Activated effector memory CD4-positive, alpha-beta T cell treated with Interleukin-2 at 50 U/mL for 16 hours (primary cell): Measurements from ENCODE around the gene UQCR11.

Experiments
- DNase-seq: peaks from one replicate; pipeline ENCODE4 v3.0.0-alpha.2; 2020

Gene UQCR11

DNA sequence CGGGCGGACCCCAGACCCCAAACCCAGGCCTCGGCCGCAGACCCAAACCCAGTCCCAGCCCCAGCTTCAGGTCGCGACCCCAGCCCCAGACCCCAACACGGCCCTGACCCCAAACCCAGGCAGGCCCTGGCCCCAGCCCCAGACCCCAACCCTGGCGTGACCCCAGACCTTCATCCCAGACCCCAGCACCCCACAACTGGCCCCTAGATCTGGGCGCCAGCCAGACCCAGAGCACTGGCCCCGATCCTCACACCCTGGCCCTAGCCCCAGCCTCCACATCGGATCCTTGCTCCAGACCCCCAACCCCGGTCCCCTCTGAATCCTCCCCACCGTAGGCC, 20.1 kb downstream of the UQCR11 start:
- DNase-seq, result no peak

DNA sequence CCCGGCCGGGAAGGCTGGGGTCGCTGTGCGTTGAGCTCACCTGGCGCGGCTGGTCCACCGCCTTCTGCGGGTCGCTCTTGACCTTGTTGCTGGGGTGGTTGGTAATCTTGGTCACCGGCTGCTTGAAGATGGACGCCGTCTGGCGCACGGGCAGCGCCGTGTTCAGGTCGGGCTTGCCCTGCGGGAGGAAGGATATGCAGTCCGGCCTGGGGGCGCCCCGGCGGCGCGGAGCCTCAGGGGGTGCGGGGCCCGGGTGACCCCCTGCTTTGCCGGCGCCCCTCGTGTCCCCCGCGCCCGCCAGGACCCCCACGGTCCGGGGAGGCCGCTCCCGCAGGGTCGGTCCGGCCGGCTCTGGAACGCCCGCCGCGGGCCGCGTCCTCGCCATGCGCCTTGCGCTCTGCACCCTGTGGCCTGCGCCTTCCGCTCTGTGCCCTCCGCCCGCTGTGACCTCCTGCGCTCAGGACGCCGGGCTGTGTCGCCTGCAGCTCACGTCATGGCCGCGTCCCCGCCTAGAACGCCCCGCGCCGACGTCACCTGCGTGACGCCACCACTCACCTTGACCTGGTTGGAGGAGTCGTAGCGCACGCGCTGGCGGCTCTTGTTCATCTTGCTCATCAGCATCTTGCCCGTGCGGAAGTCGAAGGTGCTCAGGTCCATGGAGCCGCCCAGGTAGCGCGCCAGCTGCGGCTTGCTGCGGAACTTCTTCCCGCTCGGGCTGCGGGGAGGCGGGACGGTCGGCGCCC, 20.6 kb downstream of the UQCR11 start:
- no peak for DNase-seq

DNA sequence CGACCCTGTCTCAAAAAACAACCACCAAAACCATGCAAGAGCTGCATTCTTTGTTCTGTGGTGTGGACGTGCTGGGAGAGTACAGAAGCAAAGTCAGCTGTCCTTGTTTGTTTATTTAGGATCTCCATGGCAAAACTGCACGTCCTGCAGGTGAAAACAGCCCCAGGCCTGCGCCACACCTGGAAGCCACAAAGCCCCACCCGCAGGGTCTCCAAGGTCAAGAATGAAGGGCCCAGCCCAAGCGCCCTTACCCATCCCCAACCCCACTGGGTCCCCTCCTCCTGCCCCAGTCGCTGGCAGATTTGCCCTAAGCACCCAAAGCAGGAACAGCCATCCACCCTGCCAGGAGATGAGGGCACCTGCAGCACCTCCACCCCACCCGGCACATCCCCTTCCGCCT, 23.1 kb downstream of the UQCR11 start:
- DNase-seq, result no peak

DNA sequence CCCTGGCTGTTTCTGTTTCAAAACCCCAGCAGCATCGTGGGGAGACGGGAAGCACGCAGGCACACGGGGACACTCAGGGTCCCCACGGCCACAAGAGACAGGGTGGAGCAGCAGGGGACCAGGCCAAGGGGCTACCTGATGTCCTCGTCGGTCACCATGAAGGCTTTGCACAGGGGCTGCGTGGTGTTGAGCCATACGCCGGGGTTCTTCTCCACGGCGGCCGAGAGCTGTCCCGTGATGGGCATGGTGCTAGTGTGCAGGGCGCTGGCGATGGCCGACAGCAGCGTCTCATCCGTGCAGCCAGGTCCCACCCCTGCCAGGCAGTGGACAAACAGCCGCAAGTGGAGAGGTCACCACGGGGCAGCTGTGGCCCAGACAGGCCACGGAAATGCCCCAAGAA, 24.3 kb downstream of the UQCR11 start:
- DNase-seq, result no peak

DNA sequence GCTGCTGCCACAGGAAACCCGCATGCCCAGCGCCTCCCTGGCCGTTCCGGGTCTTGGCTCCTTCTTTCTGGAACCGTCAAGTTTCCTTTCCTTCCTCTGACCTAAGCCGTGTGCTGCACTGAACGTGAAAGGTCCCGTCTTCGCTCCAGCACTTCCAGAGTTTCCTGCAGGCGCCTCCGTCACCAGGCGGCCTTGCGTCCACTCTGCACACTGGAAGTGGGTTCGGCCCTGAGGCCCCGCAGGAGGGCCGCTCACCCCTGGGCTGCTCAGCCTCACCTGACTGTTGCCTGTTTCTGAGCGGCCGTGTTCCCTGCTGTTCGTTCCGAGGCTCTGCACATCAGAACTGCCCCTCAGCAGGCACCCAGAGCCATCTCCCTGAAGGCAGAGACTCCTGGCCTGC, 24.9 kb downstream of the UQCR11 start:
- no peak for DNase-seq

DNA sequence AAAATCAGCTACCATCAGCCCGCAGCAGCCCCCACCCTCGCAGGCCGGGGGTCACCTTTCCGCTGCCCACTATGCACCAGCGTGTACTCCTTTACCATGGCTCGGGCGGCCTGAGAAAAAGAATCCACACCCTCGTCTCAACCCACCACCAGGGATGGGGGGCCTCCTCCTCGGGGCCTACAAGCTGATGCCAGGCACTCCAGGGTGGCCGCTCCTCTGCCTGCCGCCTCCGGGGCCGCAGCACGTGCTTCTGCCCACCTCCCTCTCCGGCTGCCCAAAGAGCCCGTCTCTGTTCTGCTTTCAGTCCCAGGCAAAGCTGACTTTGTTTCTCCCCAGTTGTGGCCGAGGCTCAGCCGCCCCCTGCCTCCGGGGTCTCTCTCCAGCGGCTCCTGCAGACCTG, 26.0 kb downstream of the UQCR11 start:
- no peak for DNase-seq

DNA sequence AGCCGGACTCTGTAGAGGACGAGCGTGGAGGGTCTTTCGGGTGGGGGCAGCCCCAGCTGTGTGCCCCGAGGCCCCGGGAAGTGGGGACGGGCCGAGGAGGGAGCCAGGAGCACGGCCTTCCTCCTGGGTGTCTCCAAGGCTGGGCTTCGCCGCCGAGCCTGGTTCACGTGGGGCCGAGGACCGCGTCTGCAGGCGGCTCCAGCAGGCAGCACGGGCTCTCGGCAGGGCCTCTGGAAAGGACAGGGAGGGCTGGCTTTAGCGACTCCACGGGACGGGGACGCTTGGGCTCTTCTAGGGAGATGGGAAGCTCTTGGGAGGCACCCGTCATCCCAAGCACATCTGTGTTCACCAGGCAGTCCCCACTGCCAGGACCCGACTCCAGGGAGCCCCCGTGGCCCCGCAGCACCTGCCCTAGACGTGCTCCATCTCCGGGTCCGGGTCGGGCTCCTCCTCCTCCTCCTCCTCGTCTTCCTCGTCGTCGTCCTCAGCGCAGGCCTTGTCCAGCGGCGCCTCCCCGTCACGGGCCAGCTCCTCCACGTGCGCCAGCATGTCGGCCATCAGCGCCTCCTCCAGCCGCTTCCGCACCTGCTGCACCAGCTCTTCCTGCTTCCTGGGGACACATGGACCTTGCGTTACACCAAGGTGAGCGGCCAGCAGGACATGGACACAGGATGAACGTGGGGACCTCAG, 27.2 kb downstream of the UQCR11 start:
- DNase-seq, result no peak

DNA sequence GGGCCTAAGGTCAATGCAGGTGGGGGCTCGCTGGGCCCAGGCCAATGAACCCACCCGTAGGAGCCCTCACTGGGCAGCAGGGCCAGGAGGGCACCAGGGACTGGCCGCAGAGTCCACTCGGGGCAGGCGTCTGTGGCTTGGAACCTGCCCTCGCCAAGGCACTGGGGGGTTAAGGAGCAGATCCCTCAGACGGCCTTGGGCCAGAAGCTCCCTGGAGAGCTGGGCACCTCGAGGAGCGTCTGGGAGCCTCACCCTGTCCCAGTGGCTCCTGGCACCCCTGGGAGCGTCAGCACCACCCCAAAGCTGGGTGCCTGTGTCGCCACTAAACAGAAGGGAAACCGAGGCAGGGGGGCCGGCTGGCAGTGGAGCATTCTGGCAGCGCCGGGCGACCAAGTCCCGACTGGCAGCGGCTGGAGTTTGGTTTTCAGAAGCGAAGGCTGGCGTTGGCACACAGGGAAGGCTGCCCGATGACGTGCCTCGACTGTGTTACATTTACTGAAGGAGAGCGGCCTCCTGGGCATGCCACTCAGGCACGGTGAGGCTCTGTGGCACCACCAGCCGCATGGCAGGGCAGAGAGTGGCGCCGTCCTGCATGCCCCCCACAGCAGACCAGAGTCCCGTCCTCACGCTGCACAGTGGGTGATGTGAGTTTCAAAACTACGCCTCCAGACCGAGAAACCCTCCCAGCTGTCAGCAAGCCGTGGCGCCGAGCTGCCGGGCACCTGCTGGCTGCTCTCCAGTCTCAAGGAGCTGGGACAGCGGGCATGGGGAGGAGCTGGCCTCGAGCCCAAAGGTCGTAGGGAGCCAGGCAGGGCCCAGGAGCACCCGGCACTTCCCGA, 28.0 kb downstream of the UQCR11 start:
- DNase-seq, result no peak

DNA sequence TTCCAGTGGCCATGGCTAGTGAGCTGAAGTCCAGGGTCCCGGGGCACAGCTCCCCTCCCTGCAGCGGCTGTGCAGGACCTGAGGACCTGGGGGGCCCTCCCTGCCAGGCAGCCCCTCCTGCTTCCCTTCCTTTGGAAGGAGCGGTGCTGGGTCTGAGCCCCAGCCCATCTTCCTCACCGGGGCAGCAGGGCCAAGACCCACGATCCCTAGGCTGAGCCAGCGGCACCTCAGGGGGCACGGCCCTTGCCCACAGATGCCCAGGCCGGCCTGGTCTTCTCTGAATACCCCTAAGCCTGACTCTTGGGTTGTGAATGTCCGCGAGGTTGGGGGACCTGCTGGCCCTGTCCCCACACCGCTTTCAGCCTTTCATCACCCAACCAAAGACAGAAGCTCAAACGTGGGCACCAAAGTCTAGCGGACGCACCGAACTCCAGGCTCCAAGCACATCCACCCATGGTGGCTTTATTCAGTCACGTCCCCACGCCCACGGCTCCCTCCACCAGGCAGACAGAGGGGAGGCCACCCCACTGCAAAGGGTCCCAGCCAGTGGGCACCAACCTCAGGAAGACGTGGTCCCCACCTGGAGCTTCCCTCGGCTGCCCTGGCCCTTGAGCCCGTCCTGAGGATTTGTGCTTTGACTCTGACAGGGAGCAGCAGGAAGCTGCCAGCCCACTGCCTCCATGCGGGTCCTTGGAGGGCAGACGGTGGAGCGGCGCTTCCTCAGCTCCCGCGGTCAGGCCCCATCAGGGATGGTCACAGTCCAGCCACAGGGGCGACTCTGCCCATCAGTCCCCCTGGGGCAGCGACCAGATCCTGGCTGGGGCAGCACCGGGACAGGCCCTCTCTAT, 28.8 kb downstream of the UQCR11 start:
- no peak for DNase-seq

DNA sequence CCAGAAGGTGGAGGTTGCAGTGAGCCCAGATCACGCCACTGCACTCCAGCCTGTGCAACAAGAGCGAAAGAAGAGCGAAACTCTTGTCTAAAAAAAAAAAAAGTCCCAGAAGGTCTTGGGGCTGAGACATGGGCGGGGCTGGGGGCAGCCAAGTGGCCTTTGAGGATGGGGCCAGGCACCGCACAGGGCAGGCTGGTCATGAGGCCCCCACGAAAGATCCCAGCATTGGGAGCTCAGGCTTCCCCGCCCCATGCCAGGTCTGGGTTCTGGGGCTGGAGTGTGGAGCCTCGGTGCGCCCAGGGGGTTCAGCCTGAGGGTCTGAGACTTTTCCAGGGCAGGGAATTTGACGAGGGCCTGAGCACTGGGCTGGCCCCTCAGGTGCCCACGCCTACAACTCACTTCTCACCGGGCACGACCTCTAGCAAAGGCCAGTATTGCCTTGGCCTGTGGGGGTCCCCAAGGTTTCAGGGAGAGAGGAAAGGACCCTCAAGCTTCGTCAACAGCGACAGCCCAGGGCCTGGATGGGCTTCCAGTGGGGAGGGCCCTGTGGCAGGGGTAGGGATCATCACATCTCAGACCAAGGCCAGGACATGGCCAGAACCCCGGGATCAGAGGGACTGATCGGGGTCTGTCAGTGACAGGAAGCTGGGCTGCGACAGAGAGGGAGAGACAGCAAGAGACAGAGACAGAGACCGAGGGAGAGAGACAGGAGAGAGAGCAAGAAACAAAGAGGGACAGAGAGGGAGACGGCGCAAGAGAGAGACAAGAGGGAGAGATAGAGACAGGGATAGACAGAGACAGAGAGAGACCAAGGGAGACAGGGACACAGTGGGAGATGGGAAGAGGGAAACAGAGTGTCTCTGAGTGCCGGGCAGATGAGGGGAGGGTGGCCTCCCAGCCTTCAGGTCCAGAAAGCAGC, 29.7 kb downstream of the UQCR11 start:
- DNase-seq, result no peak

DNA sequence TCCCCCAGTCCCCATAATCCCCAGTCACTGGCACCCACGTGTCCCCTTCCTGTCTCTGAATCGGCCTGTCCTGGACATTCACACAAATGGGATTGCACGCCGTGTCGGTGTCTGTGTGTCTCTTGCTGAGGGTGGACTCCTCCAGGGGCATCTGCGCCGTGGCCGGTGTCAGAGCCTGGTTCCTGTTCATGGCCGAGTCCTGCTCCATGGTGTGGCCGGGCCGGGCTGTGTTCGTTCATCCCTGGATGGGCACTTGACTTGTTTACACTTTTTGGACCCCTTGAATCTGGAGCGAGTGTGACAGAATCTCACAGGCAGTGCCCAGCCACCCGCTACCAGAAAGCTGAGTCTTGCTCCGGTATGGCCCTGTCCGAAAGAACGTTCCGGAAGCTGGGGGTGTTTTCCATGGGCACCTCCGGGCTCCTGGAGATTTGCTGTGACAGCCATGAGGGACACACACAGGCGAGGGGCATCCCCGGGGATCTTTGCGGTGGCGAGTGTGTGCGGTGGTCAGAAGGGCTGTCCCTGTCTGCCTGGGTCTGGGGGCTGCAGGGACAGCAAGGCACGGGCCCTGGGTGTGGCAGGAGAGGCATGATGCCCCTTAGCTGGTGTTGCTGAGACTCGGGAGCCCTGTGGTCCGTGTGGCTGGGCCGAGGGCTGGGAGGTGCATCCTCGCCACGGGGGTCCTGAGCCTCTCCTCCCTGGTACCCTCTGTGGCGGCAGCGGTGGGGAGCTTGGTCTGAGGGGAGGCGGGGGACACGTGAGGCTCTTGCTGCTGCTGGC, 30.7 kb downstream of the UQCR11 start:
- no peak for DNase-seq

DNA sequence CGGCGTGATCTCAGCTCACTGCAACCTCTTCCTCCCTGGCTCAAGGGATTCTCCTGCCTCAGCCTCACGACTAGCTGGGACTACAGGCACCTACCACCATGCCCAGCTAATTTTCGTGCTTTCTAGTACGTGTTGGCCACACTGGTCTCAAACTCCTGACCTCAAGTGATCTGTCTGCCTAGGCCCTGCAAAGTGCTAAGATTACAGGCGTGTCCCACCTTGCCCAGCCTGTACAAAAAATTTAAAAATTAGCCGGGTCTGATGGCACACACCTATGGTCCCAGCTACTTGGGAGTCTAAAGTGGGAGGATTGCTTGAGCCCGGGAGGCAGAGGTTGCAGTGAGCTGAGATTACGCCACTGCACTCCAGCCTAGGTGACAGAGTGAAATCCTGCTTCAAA, 32.5 kb downstream of the UQCR11 start:
- no peak for DNase-seq

DNA sequence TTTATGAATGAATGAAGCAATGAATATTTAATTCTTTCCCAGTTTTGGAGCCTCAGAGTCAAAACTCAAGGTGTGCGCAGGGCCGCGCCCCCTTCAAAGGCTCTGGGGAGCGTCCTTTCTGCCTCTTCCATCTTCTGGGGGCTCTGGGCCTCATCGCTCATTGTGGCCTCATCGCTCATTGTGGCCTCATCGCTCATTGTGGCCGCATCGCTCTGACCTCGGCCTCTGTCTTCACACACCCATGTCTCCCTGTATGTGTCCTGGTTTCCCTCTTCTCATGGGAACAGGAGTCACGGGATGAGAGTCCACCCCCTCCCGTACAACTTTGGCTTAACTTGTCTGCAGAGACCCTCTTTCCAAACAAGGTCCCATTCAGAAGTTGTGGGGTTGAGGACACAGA, 33.9 kb downstream of the UQCR11 start:
- DNase-seq, result no peak

DNA sequence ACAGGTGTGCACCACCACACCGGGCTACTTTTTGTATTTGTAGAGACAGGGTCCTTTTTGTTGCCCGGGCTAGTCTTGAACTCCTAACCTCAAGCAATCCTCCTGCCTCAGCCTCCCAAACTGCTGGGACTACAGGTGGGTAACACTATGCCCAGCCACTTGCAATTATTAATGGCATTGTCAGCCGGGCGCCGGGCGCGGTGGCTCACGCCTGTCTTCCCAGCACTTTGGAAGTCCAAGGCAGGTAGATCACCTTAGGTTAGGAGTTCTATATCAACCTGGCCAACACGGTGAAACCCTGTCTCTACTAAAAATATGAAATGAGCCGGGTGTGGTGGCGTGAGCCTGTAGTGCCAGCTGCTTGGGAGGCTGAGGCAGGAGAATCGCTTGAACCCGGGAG, 34.4 kb downstream of the UQCR11 start:
- no peak for DNase-seq

DNA sequence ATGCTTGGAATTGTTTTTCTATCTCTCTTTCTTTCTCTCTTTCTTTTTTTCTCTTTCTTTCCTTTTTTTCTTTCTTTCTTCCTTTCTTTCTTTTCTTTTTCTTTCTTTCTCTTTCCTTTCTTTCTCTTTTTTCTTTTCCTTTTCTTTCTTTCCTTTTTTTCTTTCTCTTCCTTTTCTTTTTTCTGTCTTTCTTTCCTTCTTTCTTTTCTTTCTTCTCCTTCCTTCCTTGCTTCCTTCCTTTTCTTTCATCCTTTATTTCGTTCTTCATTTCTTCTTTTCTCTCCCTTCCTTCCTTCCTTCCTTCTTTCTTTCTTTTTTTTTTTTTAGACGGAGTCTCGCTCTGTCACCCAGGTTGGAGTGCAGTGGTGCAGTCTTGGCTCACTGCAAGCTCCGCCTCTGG, 35.3 kb downstream of the UQCR11 start:
- no peak for DNase-seq

DNA sequence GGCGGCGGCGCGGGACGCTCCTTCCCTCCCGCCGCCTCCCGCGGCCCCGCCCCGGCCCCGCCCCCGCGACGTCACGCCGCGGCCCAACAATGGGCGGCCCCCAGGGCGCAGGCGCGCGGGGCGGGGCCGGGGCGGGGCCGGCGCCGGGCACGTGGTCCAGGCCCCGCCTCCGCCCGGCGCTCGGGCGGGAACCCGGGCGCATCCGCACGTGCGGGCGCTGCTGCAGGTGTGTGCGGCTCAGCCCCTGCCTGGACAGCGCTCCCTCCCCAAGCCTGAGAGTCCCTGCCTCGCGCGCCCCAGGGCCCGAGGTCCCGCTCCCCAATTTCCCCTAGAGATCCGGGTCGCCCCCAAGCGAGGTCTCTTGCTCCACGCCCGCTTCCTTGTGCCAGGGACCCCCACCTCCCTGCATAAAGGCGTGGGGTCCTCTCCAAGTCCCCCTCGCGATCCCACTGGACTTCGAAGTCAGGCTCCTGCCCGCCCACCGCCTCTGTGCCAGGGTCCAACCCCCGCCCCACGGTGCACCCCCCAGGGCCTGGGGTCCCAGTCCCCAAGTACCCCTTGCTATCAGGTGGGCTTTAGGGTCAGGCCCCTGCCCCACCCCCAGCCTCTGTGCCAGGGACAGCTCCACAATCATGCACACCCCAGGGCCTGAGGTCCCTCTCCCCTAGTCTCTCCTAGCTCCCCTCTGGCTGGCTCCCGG, 36.8 kb downstream of the UQCR11 start, which contains the start of gene MEX3D:
MEX3D (minus strand) TSS at position 6 of the 700 bp plus-strand sequence. CDS start 267 bp downstream, outside the sequence.
- DNase-seq, result peak; percentile 73

DNA sequence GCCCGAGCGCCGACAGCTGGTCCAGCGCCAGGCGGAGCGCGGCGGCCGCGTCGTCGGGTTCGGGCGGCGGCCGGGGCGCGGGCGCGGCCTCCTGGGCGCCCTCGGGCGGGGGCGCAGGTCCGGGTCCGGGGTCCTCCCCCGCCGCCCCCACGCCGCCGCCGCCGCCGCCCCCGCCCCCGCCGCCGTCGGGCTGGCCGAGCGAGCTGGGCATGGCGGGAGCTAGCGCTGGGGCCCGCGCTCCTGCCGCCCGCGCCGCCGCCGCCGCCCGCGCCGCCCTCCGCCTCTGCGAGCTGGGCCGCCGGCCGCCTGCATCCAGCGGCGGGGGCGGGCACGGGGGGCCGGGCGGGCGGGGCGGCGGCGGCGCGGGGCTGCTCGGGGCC, 37.4 kb downstream of the UQCR11 start:
- DNase-seq, result no peak

DNA sequence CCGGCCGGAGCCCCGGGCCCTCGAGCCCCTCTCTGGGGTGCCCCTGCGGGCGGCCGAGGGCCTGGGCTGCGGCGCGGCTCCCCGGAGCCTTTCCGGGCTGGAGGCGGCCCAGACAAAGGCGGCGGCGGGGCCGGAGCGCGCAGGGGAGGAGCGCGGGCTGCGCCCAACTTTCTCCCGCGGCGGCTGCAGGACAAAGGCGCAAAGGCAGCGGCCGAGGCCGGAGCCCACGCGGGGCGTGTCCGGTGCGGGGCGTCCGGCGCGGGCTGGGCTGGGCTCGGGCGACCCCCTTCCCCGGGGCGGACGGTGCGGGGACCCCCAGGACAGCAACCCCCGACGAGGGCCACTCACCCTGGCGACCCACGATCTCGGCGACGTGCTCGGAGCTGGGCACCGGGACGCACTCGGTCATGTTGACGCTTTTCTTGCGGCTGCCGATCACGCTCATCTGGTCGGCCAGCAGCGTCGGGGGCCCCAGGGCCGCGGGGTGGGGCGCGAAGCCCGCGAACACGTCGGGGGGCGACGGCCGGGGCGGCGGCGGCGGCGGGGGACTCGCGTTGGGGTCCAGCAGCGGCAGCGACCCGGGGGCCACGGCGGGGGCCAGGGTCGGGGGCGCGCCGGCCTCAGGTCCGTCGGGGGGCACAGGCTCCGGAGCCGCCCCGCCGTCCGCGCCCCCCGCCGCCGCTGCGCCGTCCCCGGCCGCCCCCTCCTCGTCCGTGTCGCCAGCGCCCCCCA, 38.0 kb downstream of the UQCR11 start:
- DNase-seq, result no peak

DNA sequence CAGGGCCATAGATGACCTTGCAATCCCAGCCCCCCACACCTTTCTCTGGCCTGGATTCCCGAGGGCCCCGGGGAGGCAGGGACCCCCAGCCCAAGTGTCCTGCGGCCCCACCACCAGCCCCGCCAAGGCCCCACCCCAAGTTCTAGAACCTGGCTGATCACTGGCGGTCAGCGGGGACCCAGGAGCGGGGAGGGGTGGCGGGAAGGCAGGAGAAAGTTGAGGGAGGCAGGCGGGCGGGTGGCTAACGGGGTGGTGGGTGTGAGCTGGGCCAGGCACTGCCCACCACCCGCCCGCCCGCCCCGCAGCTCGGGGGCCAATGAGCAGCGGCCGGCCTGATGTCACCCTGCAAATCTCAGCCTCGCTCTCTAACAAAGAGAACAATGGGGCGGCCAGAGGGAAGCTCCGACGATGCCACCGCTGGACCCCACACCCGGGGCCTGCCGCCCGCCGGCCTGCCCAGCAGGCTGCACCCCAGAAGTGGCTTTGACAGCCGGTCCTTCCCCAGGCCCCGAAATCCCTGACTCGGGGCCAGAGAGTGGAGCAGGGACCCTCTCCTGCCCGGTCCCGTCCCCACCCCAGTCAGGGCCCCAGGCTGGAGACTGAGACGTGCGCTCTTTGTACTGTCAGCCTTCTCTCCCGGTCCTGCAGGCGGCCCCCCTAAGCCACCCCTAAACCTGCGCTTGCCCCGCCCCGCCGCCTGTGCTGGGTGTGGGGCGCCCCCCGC, 38.7 kb downstream of the UQCR11 start:
- DNase-seq, result no peak
